ENCODE data around the gene CCDC154.

GRCh38 chr16:1452530-1452929, 8.2 kb upstream of the CCDC154 start:
- TF ChIP-seq POLR2A (IDR thresholded peaks at IDR 0.05) (no peak), CTCF (IDR thresholded peaks at IDR 0.05) (no peak), POLR2AphosphoS5 (IDR thresholded peaks at IDR 0.05) (no peak)

All from suprapubic skin (tissue), 4 donors.